GM18858 (cell line): ENCODE measurements around the gene TM7SF2.

Experiments used
- ATAC-seq: cut with Tn5 transposase; IDR thresholded peaks from one replicate; pipeline ENCODE4 v1.9.1; 2021; ENCODE audit not compliant: unreplicated experiment

Gene TM7SF2

GRCh38 chr11:65111744-65112545 lies at the start of gene TM7SF2:
TSS of gene TM7SF2 (plus strand) at chr11:65111872. CDS start at chr11:65112016, 144 bp downstream.
- ATAC-seq = peak; percentile 41

- ATAC-seq = no peak
Observed at GRCh38 chr11:65063532-65063931, 48.1 kb upstream of the TM7SF2 start.

GRCh38 chr11:65064847-65065240 lies 46.8 kb upstream of the TM7SF2 start:
- no peak for ATAC-seq

GRCh38 chr11:65065851-65066250 lies 45.8 kb upstream of the TM7SF2 start:
- ATAC-seq = no peak

GRCh38 chr11:65066315-65066714 lies 45.4 kb upstream of the TM7SF2 start:
- no peak for ATAC-seq

- no peak for ATAC-seq
Observed at GRCh38 chr11:65066805-65067291, 44.8 kb upstream of the TM7SF2 start.

GRCh38 chr11:65067446-65067845 lies 44.2 kb upstream of the TM7SF2 start:
- no peak for ATAC-seq

- ATAC-seq = no peak
Observed at GRCh38 chr11:65069217-65069616, 42.5 kb upstream of the TM7SF2 start.

GRCh38 chr11:65071907-65072630 lies 39.6 kb upstream of the TM7SF2 start:
- no peak for ATAC-seq

GRCh38 chr11:65072631-65072966 lies 39.1 kb upstream of the TM7SF2 start:
- no peak for ATAC-seq

- no peak for ATAC-seq
Observed at GRCh38 chr11:65077451-65077850, 34.2 kb upstream of the TM7SF2 start.

GRCh38 chr11:65078151-65078550 lies 33.5 kb upstream of the TM7SF2 start:
- ATAC-seq = no peak

- ATAC-seq = no peak
Observed at GRCh38 chr11:65078786-65079342, 32.8 kb upstream of the TM7SF2 start.

GRCh38 chr11:65083134-65083833 lies 28.4 kb upstream of the TM7SF2 start:
- ATAC-seq = no peak

GRCh38 chr11:65083834-65084597 lies 27.7 kb upstream of the TM7SF2 start, which contains the start of the genes CDCA5 and ZFPL1:
TSS of gene CDCA5 (minus strand) at chr11:65084040. CDS start at chr11:65083978, 62 bp downstream.
TSS of gene ZFPL1 (plus strand) at chr11:65084222. CDS start at chr11:65084699, 477 bp downstream.
- peak; percentile 64 for ATAC-seq

- no peak for ATAC-seq
Observed at GRCh38 chr11:65084598-65085375, 26.9 kb upstream of the TM7SF2 start.

- no peak for ATAC-seq
Observed at GRCh38 chr11:65085446-65085845, 26.2 kb upstream of the TM7SF2 start.

- no peak for ATAC-seq
Observed at GRCh38 chr11:65086809-65087208, 24.9 kb upstream of the TM7SF2 start.

- no peak for ATAC-seq
Observed at GRCh38 chr11:65087216-65087615, 24.5 kb upstream of the TM7SF2 start.

- no peak for ATAC-seq
Observed at GRCh38 chr11:65087827-65088226, 23.8 kb upstream of the TM7SF2 start.
